ENCODE data around the gene TECR.

The TECR gene

GRCh38 chr19:14507704-14508542 lies 21.5 kb upstream of the TECR start:
- Histone ChIP-seq H2AFZ (ENCODE audit: low read length) (no peak overlapping the region), H3K4me3 (ENCODE audit: low read length) (no peak overlapping the region), H3K9me2 (replicated peaks; ENCODE audit: insufficient read depth, low read length) (no peaks in the 10 kb centered on the region), H3K27me3 (replicated peaks; ENCODE audit: insufficient read depth, low read length) (no peaks in the 10 kb centered on the region), H4K20me1 (ENCODE audit: insufficient read depth, low read length) (no peaks in the 10 kb centered on the region), H3K79me2 (ENCODE audit: low read length) (no peaks in the 10 kb centered on the region), H3F3A (ENCODE audit: insufficient read depth, low read length) (peaks cover 7% of the 10 kb centered on the region), H3K27ac (ENCODE audit: low read length) (no peak overlapping the region; the same call in 1 of the 2 replicates), H3K4me1 (ENCODE audit: low read length) (peaks cover 14% of the 10 kb centered on the region; the same call in 1 of the 2 replicates), H3K36me3 (replicated peaks; ENCODE audit: insufficient read depth, low read length) (no peaks in the 10 kb centered on the region), H3K4me2 (ENCODE audit: low read depth, low read length) (no peak overlapping the region), H3K9me3 (replicated peaks; ENCODE audit: insufficient read depth, low read length) (no peaks in the 10 kb centered on the region), H3K9ac (ENCODE audit: low read length) (no peak overlapping the region)
- no peak for TF ChIP-seq EZH2phosphoT487 (IDR thresholded peaks at IDR 0.05; ENCODE audit: low read length)
- no peak for TF ChIP-seq EZH2 (optimal IDR thresholded peaks at IDR 0.05; ENCODE audit: low read depth, low read length)
- TF ChIP-seq, protein P1, sequence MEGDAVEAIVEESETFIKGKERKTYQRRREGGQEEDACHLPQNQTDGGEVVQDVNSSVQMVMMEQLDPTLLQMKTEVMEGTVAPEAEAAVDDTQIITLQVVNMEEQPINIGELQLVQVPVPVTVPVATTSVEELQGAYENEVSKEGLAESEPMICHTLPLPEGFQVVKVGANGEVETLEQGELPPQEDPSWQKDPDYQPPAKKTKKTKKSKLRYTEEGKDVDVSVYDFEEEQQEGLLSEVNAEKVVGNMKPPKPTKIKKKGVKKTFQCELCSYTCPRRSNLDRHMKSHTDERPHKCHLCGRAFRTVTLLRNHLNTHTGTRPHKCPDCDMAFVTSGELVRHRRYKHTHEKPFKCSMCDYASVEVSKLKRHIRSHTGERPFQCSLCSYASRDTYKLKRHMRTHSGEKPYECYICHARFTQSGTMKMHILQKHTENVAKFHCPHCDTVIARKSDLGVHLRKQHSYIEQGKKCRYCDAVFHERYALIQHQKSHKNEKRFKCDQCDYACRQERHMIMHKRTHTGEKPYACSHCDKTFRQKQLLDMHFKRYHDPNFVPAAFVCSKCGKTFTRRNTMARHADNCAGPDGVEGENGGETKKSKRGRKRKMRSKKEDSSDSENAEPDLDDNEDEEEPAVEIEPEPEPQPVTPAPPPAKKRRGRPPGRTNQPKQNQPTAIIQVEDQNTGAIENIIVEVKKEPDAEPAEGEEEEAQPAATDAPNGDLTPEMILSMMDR (IDR thresholded peaks at IDR 0.05; ENCODE audit: low read length) = no peak
- DNase-seq = no peak

- Histone ChIP-seq H3K27me3 (replicated peaks; ENCODE audit: insufficient read depth, low read length) (no peaks in the 10 kb centered on the region), H3K9me2 (replicated peaks; ENCODE audit: insufficient read depth, low read length) (no peaks in the 10 kb centered on the region), H4K20me1 (ENCODE audit: insufficient read depth, low read length) (0 out of 2 replicates have a peak, but pooled peaks cover 8% of the 10 kb centered on the region), H3K9ac (ENCODE audit: low read length) (no peak overlapping the region), H3K79me2 (ENCODE audit: low read length) (peaks cover 12% of the 10 kb centered on the region), H2AFZ (ENCODE audit: low read length) (no peak overlapping the region), H3K27ac (ENCODE audit: low read length) (no peak overlapping the region), H3K4me3 (ENCODE audit: low read length) (no peak overlapping the region), H3F3A (ENCODE audit: insufficient read depth, low read length) (peaks cover 28% of the 10 kb centered on the region), H3K36me3 (replicated peaks; ENCODE audit: insufficient read depth, low read length) (peaks cover 12% of the 10 kb centered on the region), H3K4me1 (ENCODE audit: low read length) (peaks cover 14% of the 10 kb centered on the region; the same call in 1 of the 2 replicates), H3K9me3 (replicated peaks; ENCODE audit: insufficient read depth, low read length) (no peaks in the 10 kb centered on the region), H3K4me2 (ENCODE audit: low read depth, low read length) (no peak overlapping the region)
- DNase-seq = no peak
- no peak for TF ChIP-seq EZH2phosphoT487 (IDR thresholded peaks at IDR 0.05; ENCODE audit: low read length)
- TF ChIP-seq EZH2 (optimal IDR thresholded peaks at IDR 0.05; ENCODE audit: low read depth, low read length) = no peak
- TF ChIP-seq, protein P1 (IDR thresholded peaks at IDR 0.05; ENCODE audit: low read length) = no peak
Measured at GRCh38 chr19:14510311-14511228, 18.8 kb upstream of the TECR start.

- no peaks in the 10 kb centered on the region for H3K9me2 ChIP-seq (replicated peaks; ENCODE audit: insufficient read depth, low read length)
- DNase-seq = no peak
- peaks cover 28% of the 10 kb centered on the region for H3F3A ChIP-seq (ENCODE audit: insufficient read depth, low read length)
- no peak overlapping the region for H3K4me3 ChIP-seq (ENCODE audit: low read length)
- H3K27me3 ChIP-seq (replicated peaks; ENCODE audit: insufficient read depth, low read length) = no peaks in the 10 kb centered on the region
- peaks cover 18% of the 10 kb centered on the region for H3K36me3 ChIP-seq (replicated peaks; ENCODE audit: insufficient read depth, low read length)
- no peak overlapping the region for H3K4me2 ChIP-seq (ENCODE audit: low read depth, low read length)
- peaks cover 9% of the 10 kb centered on the region for H4K20me1 ChIP-seq (ENCODE audit: insufficient read depth, low read length)
- H3K9ac ChIP-seq (ENCODE audit: low read length) = no peak overlapping the region
- no peak overlapping the region for H3K27ac ChIP-seq (ENCODE audit: low read length)
- H3K9me3 ChIP-seq (replicated peaks; ENCODE audit: insufficient read depth, low read length) = no peaks in the 10 kb centered on the region
- no peak overlapping the region for H2AFZ ChIP-seq (ENCODE audit: low read length)
- peaks cover 18% of the 10 kb centered on the region for H3K4me1 ChIP-seq (ENCODE audit: low read length)
- TF ChIP-seq EZH2 (optimal IDR thresholded peaks at IDR 0.05; ENCODE audit: low read depth, low read length) (no peak), EZH2phosphoT487 (IDR thresholded peaks at IDR 0.05; ENCODE audit: low read length) (no peak)
- TF ChIP-seq, protein P1 (IDR thresholded peaks at IDR 0.05; ENCODE audit: low read length) = no peak
- peaks cover 19% of the 10 kb centered on the region for H3K79me2 ChIP-seq (ENCODE audit: low read length)
Measured at GRCh38 chr19:14511229-14511593, 18.2 kb upstream of the TECR start.

All from MM.1S (cell line).